Upper lobe of left lung (tissue), 6 donors: Measurements from ENCODE around the gene ERG. TPM values are rescaled to one million over a fixed set of nuclear protein-coding genes. Genes with fewer than 3 reads are reported as not detected.
A peak's percentile ranks its signal among the peaks of the same experiment; 100 is the strongest.

Source experiments
- ATAC-seq, 2 donors: fragments of 200-7000 bp; cut with Tn5 transposase; one replicate each; pipeline ENCODE4 v1.9.1; 2022; ENCODE audit warnings: mild to moderate bottlenecking in 2 of 2, moderate library complexity in 2 of 2; ENCODE audit not compliant: low FRiP score in 2 of 2
- DNase-seq, 2 donors: peaks; one replicate each; pipeline ENCODE4 v3.0.0-alpha.2; 2019 to 2020
- H3K27ac ChIP-seq, 4 donors: fragments of 200-600 bp; sonication (generic); one replicate each; pipeline ENCODE4 v1.5.1; 2016 to 2019
- H3K27me3 ChIP-seq, 4 donors: fragments of 200-600 bp; sonication (generic); one replicate each; pipeline ENCODE4 v1.5.1; 2017 to 2019
- H3K36me3 ChIP-seq, 4 donors: fragments of 200-600 bp; sonication (generic); one replicate each; pipeline ENCODE4 v1.5.1; 2016 to 2019
- H3K4me1 ChIP-seq, 4 donors: fragments of 200-600 bp; sonication (generic); one replicate each; pipeline ENCODE4 v1.5.1; 2018 to 2019
- H3K4me3 ChIP-seq, 4 donors: fragments of 200-600 bp; sonication (generic); one replicate each; pipeline ENCODE4 v1.5.1; 2017 to 2019; ENCODE audit warnings: mild to moderate bottlenecking in 2 of 4, moderate library complexity in 1 of 4
- H3K9me3 ChIP-seq, 4 donors: fragments of 200-600 bp; sonication (generic); one replicate each; pipeline ENCODE4 v1.5.1; 2018 to 2019
- EP300 ChIP-seq, 4 donors: sonication (generic); formaldehyde crosslinking; IDR thresholded peaks; one replicate each; pipeline ENCODE4 v1.5.1; 2017; ENCODE audit warnings: antibody characterized with exemption in 4 of 4, control low read depth in 2 of 4
- POLR2A ChIP-seq, 4 donors: fragments of 450-650 bp; IDR thresholded peaks; one replicate each; pipeline ENCODE4 v1.5.1; 2016 to 2017; ENCODE audit warnings: antibody characterized with exemption in 4 of 4, mild to moderate bottlenecking in 2 of 4
- POLR2AphosphoS5 ChIP-seq, 2 donors: sonication (generic); formaldehyde crosslinking; IDR thresholded peaks; one replicate each; pipeline ENCODE4 v1.5.1; 2017; ENCODE audit warnings: antibody characterized with exemption in 2 of 2
- WGBS, 2 donors: methylation state at CpG; one replicate each; pipeline ENCODE4 v1.1.5; 2017 to 2018; 5-methylcytosine and 5-hydroxymethylcytosine counted together
- total RNA-seq, 6 donors: library from RNA; depleted of rRNA in 4 of 6; stranded (reverse); fragments of >200 nt in 4 of 6; gene quantifications; one replicate each; pipeline versions ENCODE4 v1.1.0 to v1.2.1, GENCODE V29; 2016 to 2021
- TF ChIP-seq, protein P1 (sequence below), 6 experiments: fragments of 450-650 bp in 4 of 6; fragments of 200-600 bp in 2 of 6; sonication (generic) in 2 of 6; IDR thresholded peaks; one replicate each; pipeline ENCODE4 v1.5.1; 2016 to 2019; ENCODE audit warnings: antibody characterized with exemption in 6 of 6
- donor health status: DM: no; HTN: no; CAD: no; lungs with moderate emphysema.
- donor health status: DM: no; HTN: yes; CAD: no; lungs with severe emphysema.

Gene ERG
- total RNA-seq, 6 donors from 2014 or later, result 14.7 to 38.9 (median 18.1) TPM

DNA sequence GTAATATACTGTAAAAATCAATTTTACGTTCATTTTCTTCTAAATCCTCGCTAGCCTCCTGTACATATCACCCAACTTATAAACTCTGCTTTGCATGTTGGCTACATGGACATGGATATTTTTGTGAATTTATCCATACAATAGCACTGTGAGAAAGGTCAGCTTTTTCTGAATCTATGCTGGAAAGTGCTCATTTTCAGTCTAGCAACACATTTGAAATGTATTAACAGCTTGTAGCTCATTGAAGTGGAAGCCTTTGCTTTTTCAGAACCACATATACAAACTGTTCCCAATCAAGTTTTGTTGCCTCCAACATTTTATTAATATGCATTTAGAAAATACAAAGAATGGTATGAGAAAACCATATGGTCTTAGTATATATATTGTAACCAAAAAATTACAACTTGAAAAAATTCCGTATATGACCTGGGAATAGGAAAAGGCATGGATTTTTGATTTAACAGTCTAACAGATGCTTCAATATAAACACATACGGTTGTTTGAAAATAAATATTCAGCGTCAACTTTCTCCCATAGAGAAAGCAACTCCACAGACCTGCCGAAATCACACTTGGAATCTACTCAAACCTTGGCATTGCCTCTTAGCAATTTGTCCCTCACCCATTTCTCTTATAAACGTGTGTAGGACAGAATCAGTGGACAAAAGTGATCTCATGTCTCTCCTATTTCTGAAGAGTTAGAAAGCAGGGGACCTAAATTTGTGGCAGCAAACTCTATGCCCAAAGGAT, 112.7 kb downstream of the ERG start:
- H3K36me3 ChIP-seq, result peaks cover 0 to 26% (median 1%) of the 10 kb centered on the region in 4 donors
- TF ChIP-seq, protein P1, sequence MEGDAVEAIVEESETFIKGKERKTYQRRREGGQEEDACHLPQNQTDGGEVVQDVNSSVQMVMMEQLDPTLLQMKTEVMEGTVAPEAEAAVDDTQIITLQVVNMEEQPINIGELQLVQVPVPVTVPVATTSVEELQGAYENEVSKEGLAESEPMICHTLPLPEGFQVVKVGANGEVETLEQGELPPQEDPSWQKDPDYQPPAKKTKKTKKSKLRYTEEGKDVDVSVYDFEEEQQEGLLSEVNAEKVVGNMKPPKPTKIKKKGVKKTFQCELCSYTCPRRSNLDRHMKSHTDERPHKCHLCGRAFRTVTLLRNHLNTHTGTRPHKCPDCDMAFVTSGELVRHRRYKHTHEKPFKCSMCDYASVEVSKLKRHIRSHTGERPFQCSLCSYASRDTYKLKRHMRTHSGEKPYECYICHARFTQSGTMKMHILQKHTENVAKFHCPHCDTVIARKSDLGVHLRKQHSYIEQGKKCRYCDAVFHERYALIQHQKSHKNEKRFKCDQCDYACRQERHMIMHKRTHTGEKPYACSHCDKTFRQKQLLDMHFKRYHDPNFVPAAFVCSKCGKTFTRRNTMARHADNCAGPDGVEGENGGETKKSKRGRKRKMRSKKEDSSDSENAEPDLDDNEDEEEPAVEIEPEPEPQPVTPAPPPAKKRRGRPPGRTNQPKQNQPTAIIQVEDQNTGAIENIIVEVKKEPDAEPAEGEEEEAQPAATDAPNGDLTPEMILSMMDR (IDR thresholded peaks at IDR 0.05), result no peak
- TF ChIP-seq POLR2AphosphoS5 (IDR thresholded peaks at IDR 0.05) (no peak), POLR2A (IDR thresholded peaks at IDR 0.05) (no peak), EP300 (IDR thresholded peaks at IDR 0.05) (no peak)
- peaks cover 3 to 7% (median 7%) of the 10 kb centered on the region in 4 donors for H3K4me1 ChIP-seq
- no peaks in the 10 kb centered on the region for H3K9me3 ChIP-seq
- no peak overlapping the region for H3K27ac ChIP-seq
- no peaks in the 10 kb centered on the region for H3K27me3 ChIP-seq
- no peak for ATAC-seq
- WGBS, 2 donors, result 83 to 87% methylated on average over 7 of the region's 7 CpGs
- no peak overlapping the region for H3K4me3 ChIP-seq
- DNase-seq, result no peak

DNA sequence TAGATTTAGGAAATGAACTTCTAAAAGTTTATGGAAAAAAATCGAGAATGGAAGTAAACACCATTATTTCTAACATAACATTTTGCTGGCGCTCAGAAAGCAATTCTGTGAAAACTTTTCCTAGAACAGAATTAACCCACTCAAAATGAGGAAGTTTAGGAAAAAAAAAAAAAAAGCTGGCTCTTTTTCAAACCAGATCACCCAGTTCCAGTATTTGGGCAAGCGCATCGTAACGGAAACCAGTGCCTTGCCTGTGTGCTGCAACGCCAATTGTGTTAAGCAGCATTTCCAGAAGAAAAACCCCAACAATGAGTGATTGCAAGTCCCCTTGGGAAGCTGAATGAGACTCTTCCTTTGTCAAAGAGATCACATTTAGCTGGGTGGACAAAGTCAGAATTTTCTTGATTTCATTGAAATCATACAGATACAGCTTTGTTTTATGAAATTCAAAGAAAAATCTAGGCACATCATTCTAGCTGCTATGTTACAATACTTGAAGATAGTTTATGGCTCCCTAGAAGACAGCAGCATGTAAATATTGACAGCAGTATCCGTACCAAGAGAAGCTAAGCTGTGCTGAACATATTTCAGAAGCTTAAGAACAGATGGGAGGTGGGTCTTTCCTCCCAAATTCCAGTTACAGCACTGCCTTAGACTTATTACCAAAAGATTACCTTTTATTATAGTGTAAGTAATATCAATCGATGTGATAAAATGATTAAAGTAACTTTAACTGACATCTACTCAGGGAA, 113.4 kb downstream of the ERG start:
- 50 to 58% methylated on average over 8 of the region's 8 CpGs for WGBS, 2 donors
- H3K4me1 ChIP-seq, result peaks cover 3 to 7% (median 5%) of the 10 kb centered on the region in 4 donors
- peak overlapping the region in 1 of 4 donors; percentile 19 for H3K27ac ChIP-seq
- peaks cover 0 to 28% (median 1%) of the 10 kb centered on the region in 4 donors for H3K36me3 ChIP-seq
- peak in 1 of 2 donors; percentile 63 for DNase-seq
- TF ChIP-seq EP300 (IDR thresholded peaks at IDR 0.05) (no peak), POLR2A (IDR thresholded peaks at IDR 0.05) (no peak), POLR2AphosphoS5 (IDR thresholded peaks at IDR 0.05) (no peak)
- TF ChIP-seq, protein P1 (IDR thresholded peaks at IDR 0.05), result no peak
- H3K4me3 ChIP-seq, result no peak overlapping the region
- peak in 1 of 2 donors; percentile 38 for ATAC-seq
- no peaks in the 10 kb centered on the region for H3K27me3 ChIP-seq
- no peaks in the 10 kb centered on the region for H3K9me3 ChIP-seq

DNA sequence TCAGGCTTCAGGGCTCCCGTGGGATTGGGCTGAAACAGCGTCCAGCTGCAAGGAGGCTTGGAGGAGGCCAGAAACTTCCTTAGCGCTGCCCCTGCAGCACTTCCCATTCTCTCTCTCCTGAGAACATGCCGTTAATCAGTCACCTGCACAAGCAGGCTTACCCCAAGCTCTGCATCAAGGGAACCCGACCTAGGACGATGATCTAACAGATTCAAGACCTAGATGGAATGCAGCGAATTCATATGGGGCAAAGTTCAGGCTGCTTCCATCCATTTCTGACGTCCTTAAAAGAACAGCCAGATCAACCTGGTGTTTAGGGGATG, 114.1 kb downstream of the ERG start:
- no peak overlapping the region for H3K27ac ChIP-seq

DNA sequence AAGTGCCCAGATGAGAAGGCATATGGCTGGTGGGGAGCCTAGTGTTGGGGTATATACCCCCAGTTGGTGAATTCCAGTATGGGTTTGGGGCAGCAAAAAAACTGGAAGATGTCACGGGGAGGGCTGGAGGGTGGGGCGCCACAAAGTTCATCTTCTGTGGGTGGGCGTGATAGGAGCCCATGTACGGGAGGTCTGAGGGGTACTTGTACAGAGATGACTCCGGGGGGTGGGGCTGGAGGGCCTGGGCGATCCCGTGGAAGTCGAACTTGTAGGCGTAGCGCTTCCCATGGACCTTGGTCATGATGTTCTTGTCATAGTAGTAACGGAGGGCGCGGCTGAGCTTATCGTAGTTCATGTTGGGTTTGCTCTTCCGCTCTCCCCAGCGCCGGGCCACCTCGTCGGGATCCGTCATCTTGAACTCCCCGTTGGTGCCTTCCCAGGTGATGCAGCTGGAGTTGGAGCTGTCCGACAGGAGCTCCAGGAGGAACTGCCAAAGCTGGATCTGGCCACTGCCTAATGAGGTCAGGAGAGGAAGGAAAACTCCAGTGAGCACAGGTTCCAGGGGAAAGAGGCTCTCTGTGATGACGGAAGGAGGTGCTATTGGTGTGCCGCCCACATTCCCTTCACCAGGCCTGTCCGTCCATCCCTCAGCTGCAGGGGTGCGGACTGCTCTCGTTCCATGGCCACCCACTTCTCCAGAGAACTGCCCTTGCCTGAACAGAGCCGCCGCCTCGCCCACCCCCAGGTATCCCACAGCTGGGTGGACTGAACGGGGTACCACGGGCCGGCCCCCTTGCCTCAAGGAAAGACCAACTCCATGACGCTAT, 114.7 kb downstream of the ERG start:
- peak in 1 of 2 donors; percentile 69 for DNase-seq
- WGBS, 2 donors, result 82 to 92% methylated on average over 23 to 34 of the region's 34 CpGs
- H3K27me3 ChIP-seq, result no peaks in the 10 kb centered on the region
- no peak overlapping the region for H3K27ac ChIP-seq
- peaks cover 0 to 28% (median 1%) of the 10 kb centered on the region in 4 donors for H3K36me3 ChIP-seq
- peaks cover 0 to 7% (median 3%) of the 10 kb centered on the region in 4 donors for H3K4me1 ChIP-seq
- TF ChIP-seq POLR2A (IDR thresholded peaks at IDR 0.05), result no peak
- no peak for TF ChIP-seq POLR2AphosphoS5 (IDR thresholded peaks at IDR 0.05)
- no peak for TF ChIP-seq EP300 (IDR thresholded peaks at IDR 0.05)
- TF ChIP-seq, protein P1 (IDR thresholded peaks at IDR 0.05), result no peak
- peak; percentile 18 to 29 for ATAC-seq
- H3K4me3 ChIP-seq, result no peak overlapping the region
- no peaks in the 10 kb centered on the region for H3K9me3 ChIP-seq

More for the DNA sequence above, 114.1 kb downstream of the ERG start:
- Histone ChIP-seq H3K36me3 (peaks cover 0 to 28% (median 1%) of the 10 kb centered on the region in 4 donors), H3K27me3 (no peaks in the 10 kb centered on the region), H3K9me3 (no peaks in the 10 kb centered on the region), H3K4me3 (no peak overlapping the region), H3K4me1 (peaks cover 0 to 7% (median 3%) of the 10 kb centered on the region in 4 donors)
- 57 to 63% methylated on average over 8 of the region's 8 CpGs for WGBS, 2 donors
- DNase-seq (no peak), ATAC-seq (peak in 1 of 2 donors; percentile 5)
- TF ChIP-seq, protein P1 (IDR thresholded peaks at IDR 0.05), result no peak
- TF ChIP-seq EP300 (IDR thresholded peaks at IDR 0.05) (no peak), POLR2AphosphoS5 (IDR thresholded peaks at IDR 0.05) (no peak), POLR2A (IDR thresholded peaks at IDR 0.05) (no peak)
